Measurements from ENCODE around the gene MEOX1.

The MEOX1 gene

DNA sequence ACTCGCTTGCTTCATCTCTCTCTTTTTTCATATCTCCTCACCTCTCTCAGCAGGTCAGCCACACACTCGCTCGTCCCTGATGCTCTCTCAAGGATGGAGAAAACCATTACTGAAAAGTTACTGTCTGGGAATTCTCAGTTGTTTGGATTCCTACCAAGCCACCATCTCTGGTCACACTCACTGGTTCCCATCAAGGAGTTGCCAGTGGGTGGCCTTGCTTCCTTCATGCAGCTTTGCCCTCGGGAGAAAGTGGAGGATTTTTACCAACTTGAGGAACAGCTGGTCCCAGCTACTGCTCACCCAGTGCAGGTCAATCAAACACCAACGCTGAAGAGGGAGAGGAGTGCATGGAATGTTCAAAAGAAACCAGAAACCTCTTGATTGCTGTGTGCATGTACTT, 25.3 kb downstream of the MEOX1 start:
- no peak overlapping the region for H3K27ac ChIP-seq
- TF ChIP-seq, protein P1, sequence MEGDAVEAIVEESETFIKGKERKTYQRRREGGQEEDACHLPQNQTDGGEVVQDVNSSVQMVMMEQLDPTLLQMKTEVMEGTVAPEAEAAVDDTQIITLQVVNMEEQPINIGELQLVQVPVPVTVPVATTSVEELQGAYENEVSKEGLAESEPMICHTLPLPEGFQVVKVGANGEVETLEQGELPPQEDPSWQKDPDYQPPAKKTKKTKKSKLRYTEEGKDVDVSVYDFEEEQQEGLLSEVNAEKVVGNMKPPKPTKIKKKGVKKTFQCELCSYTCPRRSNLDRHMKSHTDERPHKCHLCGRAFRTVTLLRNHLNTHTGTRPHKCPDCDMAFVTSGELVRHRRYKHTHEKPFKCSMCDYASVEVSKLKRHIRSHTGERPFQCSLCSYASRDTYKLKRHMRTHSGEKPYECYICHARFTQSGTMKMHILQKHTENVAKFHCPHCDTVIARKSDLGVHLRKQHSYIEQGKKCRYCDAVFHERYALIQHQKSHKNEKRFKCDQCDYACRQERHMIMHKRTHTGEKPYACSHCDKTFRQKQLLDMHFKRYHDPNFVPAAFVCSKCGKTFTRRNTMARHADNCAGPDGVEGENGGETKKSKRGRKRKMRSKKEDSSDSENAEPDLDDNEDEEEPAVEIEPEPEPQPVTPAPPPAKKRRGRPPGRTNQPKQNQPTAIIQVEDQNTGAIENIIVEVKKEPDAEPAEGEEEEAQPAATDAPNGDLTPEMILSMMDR (conservative IDR thresholded peaks at IDR 0.05): no peak

DNA sequence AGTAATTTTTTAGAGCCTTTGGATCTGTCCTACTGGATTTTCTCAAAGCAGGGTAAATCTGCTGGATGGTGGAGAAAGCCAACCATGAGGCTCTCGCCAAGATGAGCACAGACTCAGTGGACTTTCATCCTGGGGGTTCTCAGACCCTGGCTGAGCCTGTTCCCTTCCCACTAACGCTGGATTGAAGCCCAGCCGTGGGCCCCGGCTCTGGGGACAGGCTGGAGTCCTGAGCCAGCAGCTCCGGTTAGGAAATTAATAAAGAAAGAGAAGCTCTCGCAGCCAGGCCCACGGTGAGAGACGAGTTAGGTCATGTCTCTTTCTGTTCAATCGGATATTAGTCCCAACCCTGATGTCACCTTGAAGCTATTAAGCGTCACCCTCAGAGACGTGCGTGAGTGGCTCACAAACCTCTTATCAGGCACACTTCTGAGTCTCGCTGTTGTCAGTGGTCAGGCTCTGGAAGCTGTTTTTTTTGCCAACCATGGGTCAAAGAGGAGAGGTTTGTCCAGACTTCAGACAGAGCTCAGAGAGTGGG, 27.1 kb downstream of the MEOX1 start:
- peak overlapping the region; percentile 77 for H3K27ac ChIP-seq
- TF ChIP-seq, protein P1 (conservative IDR thresholded peaks at IDR 0.05): no peak

DNA sequence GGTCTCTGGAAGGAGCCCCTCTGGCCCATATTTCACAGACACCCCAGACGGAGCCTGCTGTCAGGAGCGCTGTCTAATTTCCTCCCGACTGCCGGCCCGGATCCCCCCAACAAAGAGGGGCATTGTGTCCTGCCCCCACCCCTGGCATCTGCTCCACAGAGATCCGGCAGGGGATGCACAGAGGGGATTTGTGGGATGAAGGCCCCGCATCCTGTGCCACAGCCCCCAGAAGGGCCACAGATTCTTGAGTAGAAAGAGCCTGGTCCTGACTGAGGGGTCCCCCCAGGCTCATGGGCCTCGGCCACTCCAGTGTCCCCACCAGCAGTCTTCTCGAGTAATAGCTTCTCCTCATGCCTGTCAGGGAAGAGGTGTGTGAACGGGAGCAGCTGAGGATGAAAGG, 29.5 kb downstream of the MEOX1 start:
- TF ChIP-seq, protein P1 (conservative IDR thresholded peaks at IDR 0.05): no peak

DNA sequence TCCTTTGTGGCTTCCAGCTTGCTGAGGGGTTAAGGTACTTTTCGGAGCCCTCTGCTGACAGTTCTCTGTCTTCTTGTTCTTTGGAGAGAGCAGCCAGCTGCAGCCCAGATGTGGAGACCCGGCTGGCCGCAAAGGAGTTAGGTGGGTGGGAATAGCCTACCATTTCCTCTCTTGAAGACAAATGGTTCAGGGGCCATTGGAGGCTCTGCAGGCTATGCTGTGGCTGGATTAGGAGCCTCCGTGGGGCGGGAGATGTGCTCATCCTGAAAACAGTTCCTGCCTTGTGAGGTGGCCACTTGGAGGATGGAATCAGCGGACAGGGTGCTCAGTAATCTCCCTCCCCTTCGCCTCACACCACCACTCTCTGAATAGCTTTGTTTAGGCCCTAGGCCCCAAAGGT, 30.3 kb downstream of the MEOX1 start:
- TF ChIP-seq, protein P1 (conservative IDR thresholded peaks at IDR 0.05): no peak
- no peak overlapping the region for H3K27ac ChIP-seq

More for the DNA sequence above, 29.5 kb downstream of the MEOX1 start:
- no peak overlapping the region for H3K27ac ChIP-seq

DNA sequence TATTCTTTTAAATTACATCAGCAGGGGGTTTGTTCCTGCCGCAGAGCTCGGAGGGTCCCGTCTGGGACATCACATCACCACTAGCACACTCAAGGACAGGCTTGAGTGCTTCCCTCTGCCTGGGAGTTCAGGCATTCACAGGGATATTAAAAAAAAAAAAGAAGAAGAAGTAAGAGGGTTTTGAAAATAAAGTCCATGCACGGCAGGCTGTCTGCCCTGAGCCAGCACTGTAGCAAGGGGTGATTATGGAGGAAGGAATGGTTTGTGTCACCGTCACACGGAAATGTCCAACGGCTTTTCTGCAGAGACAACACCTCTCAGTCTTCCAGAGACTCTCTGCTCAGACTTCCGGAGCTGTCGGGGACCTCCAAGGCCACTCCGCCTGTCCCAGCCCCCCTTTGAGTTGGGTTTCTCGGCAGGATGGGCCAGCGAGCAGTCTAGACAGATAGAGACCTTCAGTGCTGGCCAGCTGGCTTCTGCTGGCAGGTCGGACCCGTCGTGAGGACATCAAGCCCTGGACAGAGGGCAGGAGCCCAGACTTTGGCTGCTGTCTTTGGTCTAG, 33.6 kb downstream of the MEOX1 start:
- TF ChIP-seq, protein P1 (conservative IDR thresholded peaks at IDR 0.05): no peak
- H3K27ac ChIP-seq: no peak overlapping the region

DNA sequence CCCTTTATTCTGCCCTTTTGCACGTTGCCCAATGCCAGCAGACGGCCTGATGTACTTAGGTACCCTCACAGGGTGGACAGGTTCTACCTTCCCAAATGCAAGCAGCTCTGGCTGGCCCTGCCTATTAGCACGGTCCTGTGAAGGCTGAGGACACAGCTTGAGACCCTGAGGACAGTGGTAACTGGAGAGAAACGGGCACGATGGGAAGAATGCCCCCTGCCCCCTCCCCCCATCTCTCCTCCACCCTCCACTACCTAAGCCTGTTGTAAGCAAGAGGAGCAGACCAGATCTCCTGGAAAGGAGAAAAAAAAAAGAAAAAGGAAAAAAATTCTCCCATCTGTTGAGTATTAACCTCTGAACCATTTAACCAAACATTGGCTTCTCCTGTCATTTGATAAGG, 34.1 kb downstream of the MEOX1 start:
- TF ChIP-seq, protein P1 (conservative IDR thresholded peaks at IDR 0.05): no peak
- no peak overlapping the region for H3K27ac ChIP-seq

DNA sequence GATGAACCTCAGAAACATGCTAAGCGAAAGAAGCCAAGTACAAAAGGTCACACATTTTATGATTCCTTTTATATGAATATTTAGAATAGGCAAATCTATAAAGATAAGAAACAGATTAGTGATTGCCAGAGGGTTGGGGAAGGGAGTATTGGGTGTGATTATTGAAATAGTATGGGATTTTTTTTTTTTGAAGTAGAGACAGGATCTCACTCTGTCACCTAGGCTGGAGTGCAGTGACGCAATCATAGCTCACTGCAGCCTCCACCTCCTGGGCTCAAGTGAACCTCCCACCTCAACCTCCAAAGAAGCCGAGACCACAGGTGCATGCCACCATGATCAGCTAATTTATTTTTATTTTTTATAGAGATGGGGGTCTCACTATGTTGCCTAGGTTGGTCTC, 35.7 kb downstream of the MEOX1 start:
- H3K27ac ChIP-seq: no peak overlapping the region
- TF ChIP-seq, protein P1 (conservative IDR thresholded peaks at IDR 0.05): no peak

Data from VCaP (cell line).